MM.1S (cell line): ENCODE measurements around the gene ACTN4.

Source experiments
- EZH2 ChIP-seq: fragments of 300-600 bp; sonication (generic); optimal IDR thresholded peaks from 2 replicates; pipeline ENCODE3; 2017; ENCODE audit warnings: low read depth, mild to moderate bottlenecking, antibody characterized with exemption, low read length, mixed read lengths
- EZH2phosphoT487 ChIP-seq: fragments of 300-600 bp; sonication (generic); IDR thresholded peaks from 2 replicates; pipeline ENCODE4 v1.6.1; 2018; ENCODE audit warnings: antibody characterized with exemption, low read length
- TF ChIP-seq, protein P1 (sequence below): fragments of 300-600 bp; sonication (generic); IDR thresholded peaks from 2 replicates; pipeline ENCODE4 v1.5.1; 2016; ENCODE audit warnings: antibody characterized with exemption, low read length, mixed read lengths

DNA sequence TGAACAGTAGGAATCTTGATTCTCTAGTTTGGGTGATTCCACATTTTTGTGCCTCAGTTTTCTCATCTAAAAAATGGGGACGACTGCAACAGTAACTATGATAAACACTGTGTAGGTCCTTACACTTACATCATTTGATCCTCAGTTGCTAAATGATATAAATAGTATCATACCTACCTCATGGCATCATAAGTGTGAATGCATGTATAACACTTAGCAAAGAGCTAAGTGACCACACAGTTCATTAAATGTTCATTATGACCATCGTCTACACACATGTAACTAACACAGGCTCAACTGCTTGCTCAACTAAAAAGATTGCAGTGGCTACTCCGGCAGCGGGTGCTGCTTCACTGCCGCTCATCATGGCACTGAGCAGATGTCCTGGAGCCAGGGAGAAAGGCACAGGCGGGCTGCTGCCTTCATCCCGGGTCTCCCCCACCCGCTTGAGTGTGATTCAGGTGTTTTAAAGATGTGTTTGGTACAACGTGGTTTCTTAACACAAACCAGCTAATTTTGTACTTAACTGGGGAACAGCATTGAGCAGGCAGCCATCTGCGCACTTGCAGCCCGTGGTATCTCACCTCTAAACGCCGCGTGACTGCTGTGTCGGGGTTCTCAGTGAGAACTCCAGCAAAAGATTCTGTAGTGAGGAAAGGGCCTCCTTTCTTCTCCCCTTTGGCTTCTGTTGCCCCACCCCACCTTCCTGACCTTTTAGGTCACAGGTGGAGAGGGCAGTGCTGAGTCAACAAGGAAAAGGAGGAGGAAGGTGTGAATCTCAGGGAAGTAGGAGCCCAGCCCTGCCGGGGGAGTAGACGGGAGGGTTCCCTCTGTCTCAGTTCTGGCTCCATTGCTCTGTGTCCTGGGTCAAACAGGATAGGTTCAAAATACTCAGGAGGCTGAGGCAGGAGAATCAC lies 11.7 kb upstream of the ACTN4 start:
- TF ChIP-seq, protein P1, sequence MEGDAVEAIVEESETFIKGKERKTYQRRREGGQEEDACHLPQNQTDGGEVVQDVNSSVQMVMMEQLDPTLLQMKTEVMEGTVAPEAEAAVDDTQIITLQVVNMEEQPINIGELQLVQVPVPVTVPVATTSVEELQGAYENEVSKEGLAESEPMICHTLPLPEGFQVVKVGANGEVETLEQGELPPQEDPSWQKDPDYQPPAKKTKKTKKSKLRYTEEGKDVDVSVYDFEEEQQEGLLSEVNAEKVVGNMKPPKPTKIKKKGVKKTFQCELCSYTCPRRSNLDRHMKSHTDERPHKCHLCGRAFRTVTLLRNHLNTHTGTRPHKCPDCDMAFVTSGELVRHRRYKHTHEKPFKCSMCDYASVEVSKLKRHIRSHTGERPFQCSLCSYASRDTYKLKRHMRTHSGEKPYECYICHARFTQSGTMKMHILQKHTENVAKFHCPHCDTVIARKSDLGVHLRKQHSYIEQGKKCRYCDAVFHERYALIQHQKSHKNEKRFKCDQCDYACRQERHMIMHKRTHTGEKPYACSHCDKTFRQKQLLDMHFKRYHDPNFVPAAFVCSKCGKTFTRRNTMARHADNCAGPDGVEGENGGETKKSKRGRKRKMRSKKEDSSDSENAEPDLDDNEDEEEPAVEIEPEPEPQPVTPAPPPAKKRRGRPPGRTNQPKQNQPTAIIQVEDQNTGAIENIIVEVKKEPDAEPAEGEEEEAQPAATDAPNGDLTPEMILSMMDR: no peak
- no peak for TF ChIP-seq EZH2
- TF ChIP-seq EZH2phosphoT487: no peak
